ENCODE results near the gene NR2F2.

The NR2F2 gene

GRCh38 chr15:96353930-96354730, 23.6 kb downstream of the NR2F2 start:
- H3K36me3 ChIP-seq (ENCODE audit: insufficient read depth, low read length) = no peaks in the 10 kb centered on the region
- peak overlapping the region; percentile 69 for H3K27ac ChIP-seq (ENCODE audit: low read depth, low read length)
- peak overlapping the region; percentile 29 for H3K9ac ChIP-seq (ENCODE audit: low read length)
- H3K27me3 ChIP-seq (ENCODE audit: control insufficient read depth in 1 of 2, insufficient read depth in 2 of 2, low read length in 2 of 2) = peaks cover 12 to 13% of the 10 kb centered on the region in 2 donors
- peak overlapping the region; percentile 56 to 58 for H3K4me3 ChIP-seq (ENCODE audit: low read depth in 1 of 2, low read length in 2 of 2)
- H3K4me1 ChIP-seq (ENCODE audit: insufficient read depth, low read length) = peaks cover 34% of the 10 kb centered on the region
- H3K9me3 ChIP-seq (ENCODE audit: low read length) = no peaks in the 10 kb centered on the region

GRCh38 chr15:96354731-96355567, 24.4 kb downstream of the NR2F2 start:
- Histone ChIP-seq H3K27ac (ENCODE audit: low read depth, low read length) (peak overlapping the region; percentile 69), H3K9me3 (ENCODE audit: low read length) (no peaks in the 10 kb centered on the region), H3K36me3 (ENCODE audit: insufficient read depth, low read length) (no peaks in the 10 kb centered on the region), H3K27me3 (ENCODE audit: control insufficient read depth in 1 of 2, insufficient read depth in 2 of 2, low read length in 2 of 2) (peaks cover 12 to 17% of the 10 kb centered on the region in 2 donors), H3K9ac (ENCODE audit: low read length) (peak overlapping the region; percentile 29), H3K4me1 (ENCODE audit: insufficient read depth, low read length) (peaks cover 26% of the 10 kb centered on the region), H3K4me3 (ENCODE audit: low read depth in 1 of 2, low read length in 2 of 2) (peak overlapping the region; percentile 56 to 58)

- Histone ChIP-seq H3K9me3 (ENCODE audit: low read length) (no peaks in the 10 kb centered on the region), H3K27ac (ENCODE audit: low read depth, low read length) (no peak overlapping the region), H3K4me3 (ENCODE audit: low read depth in 1 of 2, low read length in 2 of 2) (no peak overlapping the region), H3K27me3 (ENCODE audit: control insufficient read depth in 1 of 2, insufficient read depth in 2 of 2, low read length in 2 of 2) (peaks cover 12 to 24% of the 10 kb centered on the region in 2 donors), H3K36me3 (ENCODE audit: insufficient read depth, low read length) (no peaks in the 10 kb centered on the region), H3K4me1 (ENCODE audit: insufficient read depth, low read length) (peaks cover 19% of the 10 kb centered on the region), H3K9ac (ENCODE audit: low read length) (no peak overlapping the region)
Observed at GRCh38 chr15:96355568-96356187, 25.2 kb downstream of the NR2F2 start.

- Histone ChIP-seq H3K9me3 (ENCODE audit: low read length) (no peaks in the 10 kb centered on the region), H3K9ac (ENCODE audit: low read length) (no peak overlapping the region), H3K36me3 (ENCODE audit: insufficient read depth, low read length) (no peaks in the 10 kb centered on the region), H3K4me3 (ENCODE audit: low read depth in 1 of 2, low read length in 2 of 2) (peak overlapping the region; percentile 58 to 88), H3K27me3 (ENCODE audit: control insufficient read depth in 1 of 2, insufficient read depth in 2 of 2, low read length in 2 of 2) (peaks cover 15 to 35% of the 10 kb centered on the region in 2 donors), H3K27ac (ENCODE audit: low read depth, low read length) (peak overlapping the region; percentile 49), H3K4me1 (ENCODE audit: insufficient read depth, low read length) (peaks cover 16% of the 10 kb centered on the region)
Observed at GRCh38 chr15:96356494-96357455, 26.3 kb downstream of the NR2F2 start.

GRCh38 chr15:96358001-96358801, 27.7 kb downstream of the NR2F2 start:
- peak overlapping the region; percentile 58 to 88 for H3K4me3 ChIP-seq (ENCODE audit: low read depth in 1 of 2, low read length in 2 of 2)
- H3K4me1 ChIP-seq (ENCODE audit: insufficient read depth, low read length) = peaks cover 16% of the 10 kb centered on the region
- H3K9me3 ChIP-seq (ENCODE audit: low read length) = no peaks in the 10 kb centered on the region
- H3K9ac ChIP-seq (ENCODE audit: low read length) = no peak overlapping the region
- no peaks in the 10 kb centered on the region for H3K36me3 ChIP-seq (ENCODE audit: insufficient read depth, low read length)
- H3K27me3 ChIP-seq (ENCODE audit: control insufficient read depth in 1 of 2, insufficient read depth in 2 of 2, low read length in 2 of 2) = peaks cover 28 to 42% of the 10 kb centered on the region in 2 donors
- no peak overlapping the region for H3K27ac ChIP-seq (ENCODE audit: low read depth, low read length)

GRCh38 chr15:96358821-96359615, 28.5 kb downstream of the NR2F2 start:
- no peak overlapping the region for H3K9ac ChIP-seq (ENCODE audit: low read length)
- no peaks in the 10 kb centered on the region for H3K36me3 ChIP-seq (ENCODE audit: insufficient read depth, low read length)
- no peak overlapping the region for H3K27ac ChIP-seq (ENCODE audit: low read depth, low read length)
- H3K4me3 ChIP-seq (ENCODE audit: low read depth in 1 of 2, low read length in 2 of 2) = no peak overlapping the region
- H3K27me3 ChIP-seq (ENCODE audit: control insufficient read depth in 1 of 2, insufficient read depth in 2 of 2, low read length in 2 of 2) = peaks cover 36 to 50% of the 10 kb centered on the region in 2 donors
- H3K4me1 ChIP-seq (ENCODE audit: insufficient read depth, low read length) = peaks cover 16% of the 10 kb centered on the region
- no peaks in the 10 kb centered on the region for H3K9me3 ChIP-seq (ENCODE audit: low read length)

GRCh38 chr15:96359616-96360521, 29.4 kb downstream of the NR2F2 start:
- no peak overlapping the region for H3K9ac ChIP-seq (ENCODE audit: low read length)

GRCh38 chr15:96360581-96361308, 30.2 kb downstream of the NR2F2 start:
- H3K4me3 ChIP-seq (ENCODE audit: low read depth in 1 of 2, low read length in 2 of 2) = peak overlapping the region in 1 of 2 donors; percentile 4
- no peak overlapping the region for H3K9ac ChIP-seq (ENCODE audit: low read length)
- H3K36me3 ChIP-seq (ENCODE audit: insufficient read depth, low read length) = no peaks in the 10 kb centered on the region
- no peaks in the 10 kb centered on the region for H3K9me3 ChIP-seq (ENCODE audit: low read length)
- peaks cover 39 to 57% of the 10 kb centered on the region in 2 donors for H3K27me3 ChIP-seq (ENCODE audit: control insufficient read depth in 1 of 2, insufficient read depth in 2 of 2, low read length in 2 of 2)
- H3K4me1 ChIP-seq (ENCODE audit: insufficient read depth, low read length) = peaks cover 9% of the 10 kb centered on the region
- no peak overlapping the region for H3K27ac ChIP-seq (ENCODE audit: low read depth, low read length)

More at GRCh38 chr15:96359616-96360521, 29.4 kb downstream of the NR2F2 start:
- peaks cover 38 to 50% of the 10 kb centered on the region in 2 donors for H3K27me3 ChIP-seq (ENCODE audit: control insufficient read depth in 1 of 2, insufficient read depth in 2 of 2, low read length in 2 of 2)
- H3K36me3 ChIP-seq (ENCODE audit: insufficient read depth, low read length) = no peaks in the 10 kb centered on the region
- no peaks in the 10 kb centered on the region for H3K9me3 ChIP-seq (ENCODE audit: low read length)
- H3K4me3 ChIP-seq (ENCODE audit: low read depth in 1 of 2, low read length in 2 of 2) = peak overlapping the region; percentile 22 to 39
- H3K27ac ChIP-seq (ENCODE audit: low read depth, low read length) = no peak overlapping the region
- H3K4me1 ChIP-seq (ENCODE audit: insufficient read depth, low read length) = peaks cover 16% of the 10 kb centered on the region

Measured in muscle layer of colon (tissue), 2 donors.